BLaER1 (cell line): ENCODE measurements around the gene ASTN2.
"Not testable (repeated sequence)": the region's sequence is repeated elsewhere in the genome, so short reads cannot be mapped to it uniquely, and the experiment has no call there.

ENCODE experiments used
- H3K27ac ChIP-seq: shearing (Covaris generic); formaldehyde crosslinking; 2 replicates; pipeline ENCODE4 v1.8.1; 2022
- H3K27me3 ChIP-seq: shearing (Covaris generic); formaldehyde crosslinking; 2 replicates; pipeline ENCODE4 v1.8.1; 2022
- H3K36me3 ChIP-seq: shearing (Covaris generic); formaldehyde crosslinking; 2 replicates; pipeline ENCODE4 v1.8.1; 2022
- H3K4me1 ChIP-seq: shearing (Covaris generic); formaldehyde crosslinking; 2 replicates; pipeline ENCODE4 v1.8.1; 2022
- H3K4me2 ChIP-seq: shearing (Covaris generic); formaldehyde crosslinking; 2 replicates; pipeline ENCODE4 v1.8.1; 2022
- H3K4me3 ChIP-seq: shearing (Covaris generic); formaldehyde crosslinking; 2 replicates; pipeline ENCODE4 v1.8.1; 2022
- H3K9ac ChIP-seq: shearing (Covaris generic); formaldehyde crosslinking; 2 replicates; pipeline ENCODE4 v1.8.1; 2022
- H3K9me3 ChIP-seq: shearing (Covaris generic); formaldehyde crosslinking; 2 replicates; pipeline ENCODE4 v1.8.1; 2022
- H4K20me1 ChIP-seq: shearing (Covaris generic); formaldehyde crosslinking; 2 replicates; pipeline ENCODE4 v1.8.1; 2022
- Cebpa-rat ChIP-seq: shearing (Covaris generic); IDR thresholded peaks from 2 replicates; pipeline ENCODE4 v1.8.1; 2022

Gene ASTN2

DNA sequence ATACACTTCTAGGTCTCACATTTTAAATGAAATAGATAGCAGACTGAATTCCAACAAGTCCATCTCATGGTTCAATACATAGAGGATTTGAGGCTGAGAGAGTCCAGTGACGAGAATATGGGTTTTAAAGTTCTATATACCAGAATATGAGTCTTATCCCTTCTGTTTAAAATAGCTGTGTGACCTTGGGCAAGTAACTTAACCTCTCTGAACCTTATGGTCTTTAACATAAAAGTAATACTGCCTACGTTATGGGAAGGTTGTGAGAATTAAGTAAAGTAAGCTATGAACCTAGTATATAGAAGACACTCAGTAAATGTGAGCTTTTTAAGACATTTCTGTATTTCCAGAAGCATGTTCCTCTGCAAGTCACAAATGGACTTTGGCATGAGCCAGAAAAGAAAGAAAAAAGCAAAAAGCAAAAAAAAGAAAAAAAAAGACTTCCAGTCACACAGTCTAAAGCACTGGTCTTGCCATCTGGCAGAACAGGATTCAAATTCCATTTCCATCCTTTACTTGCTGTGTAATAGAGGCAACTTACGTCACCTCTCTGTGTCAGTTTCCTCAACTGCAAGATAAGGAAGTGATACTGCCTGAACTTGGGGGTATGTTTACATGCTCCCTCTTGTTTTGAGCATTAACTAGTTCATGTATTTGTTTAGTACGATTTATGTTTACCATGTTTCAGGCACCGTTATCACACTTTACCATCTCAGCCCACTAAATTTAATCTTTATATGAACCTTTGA is 479.5 kb downstream of the ASTN2 start:
- Histone ChIP-seq H3K4me3 (no peak overlapping the region), H4K20me1 (no peaks in the 10 kb centered on the region), H3K4me1 (no peaks in the 10 kb centered on the region), H3K9me3 (no peaks in the 10 kb centered on the region), H3K9ac (no peak overlapping the region), H3K4me2 (no peak overlapping the region), H3K27ac (no peak overlapping the region), H3K36me3 (no peaks in the 10 kb centered on the region), H3K27me3 (no peaks in the 10 kb centered on the region)
- no peak for TF ChIP-seq Cebpa-rat

GRCh38 chr9:116934131-116934530 is 480.7 kb downstream of the ASTN2 start:
- TF ChIP-seq Cebpa-rat = no peak
- H3K9ac ChIP-seq = no peak overlapping the region
- no peak overlapping the region for H3K27ac ChIP-seq

GRCh38 chr9:116933251-116933650 is 481.6 kb downstream of the ASTN2 start:
- Histone ChIP-seq H3K36me3 (no peaks in the 10 kb centered on the region), H4K20me1 (no peaks in the 10 kb centered on the region), H3K9ac (no peak overlapping the region), H3K4me1 (no peaks in the 10 kb centered on the region), H3K9me3 (no peaks in the 10 kb centered on the region), H3K4me2 (no peak overlapping the region), H3K27me3 (no peaks in the 10 kb centered on the region), H3K27ac (no peak overlapping the region), H3K4me3 (no peak overlapping the region)
- no peak for TF ChIP-seq Cebpa-rat

More at GRCh38 chr9:116934131-116934530, 480.7 kb downstream of the ASTN2 start:
- H3K9me3 ChIP-seq = no peaks in the 10 kb centered on the region
- no peaks in the 10 kb centered on the region for H4K20me1 ChIP-seq
- H3K27me3 ChIP-seq = no peaks in the 10 kb centered on the region
- H3K4me2 ChIP-seq = no peak overlapping the region
- no peaks in the 10 kb centered on the region for H3K4me1 ChIP-seq
- no peak overlapping the region for H3K4me3 ChIP-seq
- H3K36me3 ChIP-seq = no peaks in the 10 kb centered on the region

DNA sequence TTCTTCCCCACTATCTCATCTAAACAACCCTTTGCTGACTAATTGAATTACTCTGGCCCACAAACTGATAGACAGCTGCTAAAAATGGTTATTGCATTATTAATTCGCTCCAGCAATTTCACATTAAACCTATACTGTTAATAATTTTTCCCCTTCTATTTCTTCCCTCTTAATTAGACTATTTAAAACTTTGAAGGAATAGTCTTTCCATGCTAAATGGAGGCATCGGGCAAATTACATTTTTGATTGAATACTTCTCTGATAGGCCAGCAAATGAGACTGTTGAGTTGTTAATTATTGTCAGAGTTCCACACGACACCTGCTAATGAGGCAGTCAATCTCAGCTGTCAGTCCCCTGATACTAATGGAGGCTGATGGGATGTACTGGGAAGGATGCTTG is 485.2 kb downstream of the ASTN2 start:
- H4K20me1 ChIP-seq = no peaks in the 10 kb centered on the region
- H3K4me1 ChIP-seq = peaks cover 11% of the 10 kb centered on the region
- no peak overlapping the region for H3K4me2 ChIP-seq
- no peaks in the 10 kb centered on the region for H3K36me3 ChIP-seq
- no peaks in the 10 kb centered on the region for H3K27me3 ChIP-seq
- H3K4me3 ChIP-seq = no peak overlapping the region
- no peak for TF ChIP-seq Cebpa-rat
- no peak overlapping the region for H3K9ac ChIP-seq
- no peaks in the 10 kb centered on the region for H3K9me3 ChIP-seq
- no peak overlapping the region for H3K27ac ChIP-seq

DNA sequence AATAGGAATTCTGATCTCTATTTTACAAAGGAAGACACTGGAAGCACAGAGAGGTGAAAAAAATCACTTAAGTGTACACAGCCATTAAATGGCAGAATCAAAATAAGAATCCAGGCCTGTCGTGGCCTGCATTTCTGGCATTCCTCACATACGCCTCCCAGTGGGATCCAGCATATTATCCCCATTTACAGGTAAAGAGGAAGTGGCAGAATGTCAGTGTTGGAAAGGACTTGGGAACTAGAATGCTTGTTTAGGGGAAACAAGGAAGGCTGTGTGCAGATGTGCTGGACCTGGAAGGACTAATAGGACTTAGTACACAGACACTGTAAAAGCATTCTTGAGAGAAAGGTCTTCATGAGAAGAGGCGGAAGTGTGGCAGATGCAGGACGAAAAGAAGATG is 486.0 kb downstream of the ASTN2 start:
- Histone ChIP-seq H3K4me1 (peaks cover 11% of the 10 kb centered on the region), H3K9me3 (no peaks in the 10 kb centered on the region), H3K4me3 (no peak overlapping the region), H3K27ac (no peak overlapping the region), H3K9ac (no peak overlapping the region), H4K20me1 (no peaks in the 10 kb centered on the region), H3K4me2 (no peak overlapping the region), H3K36me3 (no peaks in the 10 kb centered on the region), H3K27me3 (no peaks in the 10 kb centered on the region)
- no peak for TF ChIP-seq Cebpa-rat

- no peak overlapping the region for H3K27ac ChIP-seq
These were observed 486.6 kb downstream of the ASTN2 start for GRCh38 chr9:116928289-116928688.

GRCh38 chr9:116927726-116928125 is 487.1 kb downstream of the ASTN2 start:
- H3K4me2 ChIP-seq = peak overlapping the region; percentile 39
- H3K27ac ChIP-seq = no peak overlapping the region

More at GRCh38 chr9:116928289-116928688, 486.6 kb downstream of the ASTN2 start:
- H3K4me2 ChIP-seq = no peak overlapping the region
- no peaks in the 10 kb centered on the region for H3K27me3 ChIP-seq
- H3K4me1 ChIP-seq = peaks cover 11% of the 10 kb centered on the region
- no peaks in the 10 kb centered on the region for H4K20me1 ChIP-seq
- H3K36me3 ChIP-seq = no peaks in the 10 kb centered on the region
- TF ChIP-seq Cebpa-rat = no peak
- H3K4me3 ChIP-seq = no peak overlapping the region
- H3K9me3 ChIP-seq = no peaks in the 10 kb centered on the region
- H3K9ac ChIP-seq = no peak overlapping the region

GRCh38 chr9:116925121-116925520 is 489.7 kb downstream of the ASTN2 start:
- Histone ChIP-seq H3K4me2 (no peak overlapping the region), H3K4me1 (peaks cover 11% of the 10 kb centered on the region), H3K27ac (no peak overlapping the region), H4K20me1 (no peaks in the 10 kb centered on the region), H3K9ac (no peak overlapping the region), H3K9me3 (no peaks in the 10 kb centered on the region), H3K27me3 (no peaks in the 10 kb centered on the region), H3K4me3 (no peak overlapping the region), H3K36me3 (no peaks in the 10 kb centered on the region)
- TF ChIP-seq Cebpa-rat = no peak

More at GRCh38 chr9:116927726-116928125, 487.1 kb downstream of the ASTN2 start:
- no peaks in the 10 kb centered on the region for H3K27me3 ChIP-seq
- no peak overlapping the region for H3K4me3 ChIP-seq
- no peaks in the 10 kb centered on the region for H3K36me3 ChIP-seq
- H3K9ac ChIP-seq = no peak overlapping the region
- no peaks in the 10 kb centered on the region for H4K20me1 ChIP-seq
- no peak for TF ChIP-seq Cebpa-rat
- H3K9me3 ChIP-seq = no peaks in the 10 kb centered on the region
- peaks cover 11% of the 10 kb centered on the region for H3K4me1 ChIP-seq

- H3K27me3 ChIP-seq = no peaks in the 10 kb centered on the region
- TF ChIP-seq Cebpa-rat = no peak
- no peaks in the 10 kb centered on the region for H4K20me1 ChIP-seq
- H3K27ac ChIP-seq = no peak overlapping the region
- H3K4me1 ChIP-seq = peaks cover 11% of the 10 kb centered on the region
- H3K9ac ChIP-seq = no peak overlapping the region
- no peak overlapping the region for H3K4me3 ChIP-seq
- no peaks in the 10 kb centered on the region for H3K36me3 ChIP-seq
- no peaks in the 10 kb centered on the region for H3K9me3 ChIP-seq
- H3K4me2 ChIP-seq = no peak overlapping the region
These were observed 490.3 kb downstream of the ASTN2 start for GRCh38 chr9:116924462-116925110.

- not testable (repeated sequence) for H3K27me3 ChIP-seq, H3K27ac ChIP-seq, H3K9me3 ChIP-seq, H3K4me3 ChIP-seq, H3K36me3 ChIP-seq, H4K20me1 ChIP-seq, H3K4me2 ChIP-seq, H3K4me1 ChIP-seq, H3K9ac ChIP-seq
These were observed 496.9 kb downstream of the ASTN2 start for GRCh38 chr9:116917895-116918508.
